Neural progenitor cell (in vitro differentiated cells): ENCODE results near the gene ATXN7. TPM values are rescaled to one million over a fixed set of nuclear protein-coding genes. Genes with fewer than 3 reads are reported as not detected.

ENCODE experiments used
- DNase-seq: peaks from one replicate; pipeline ENCODE4 v3.0.0-alpha.2; 2016; ENCODE audit warnings: low spot score
- H2AFZ ChIP-seq: fragments of 200-600 bp; sonication (generic); replicated peaks from 2 replicates; pipeline ENCODE4 v1.6.1; 2016; ENCODE audit warnings: antibody characterized with exemption
- H3F3A ChIP-seq: fragments of 200-600 bp; sonication (generic); 2 replicates; pipeline ENCODE4 v1.6.1; 2016; ENCODE audit warnings: antibody characterized with exemption, low read depth
- H3K27ac ChIP-seq: fragments of 200-600 bp; sonication (generic); 2 replicates; pipeline ENCODE4 v1.5.1; 2016; ENCODE audit warnings: mild to moderate bottlenecking
- H3K27me3 ChIP-seq: fragments of 200-600 bp; sonication (generic); 2 replicates; pipeline ENCODE4 v1.6.1; 2016; ENCODE audit warnings: mild to moderate bottlenecking, moderate library complexity
- H3K36me3 ChIP-seq: fragments of 200-600 bp; sonication (generic); 2 replicates; pipeline ENCODE4 v1.5.1; 2016
- H3K4me1 ChIP-seq: fragments of 200-600 bp; sonication (generic); 2 replicates; pipeline ENCODE4 v1.6.1; 2016; ENCODE audit warnings: mixed run types
- H3K4me2 ChIP-seq: fragments of 200-600 bp; sonication (generic); 2 replicates; pipeline ENCODE4 v1.6.1; 2016
- H3K4me3 ChIP-seq: fragments of 200-600 bp; sonication (generic); 2 replicates; pipeline ENCODE4 v1.5.1; 2016
- H3K79me2 ChIP-seq: fragments of 200-600 bp; sonication (generic); 2 replicates; pipeline ENCODE4 v1.6.1; 2016; ENCODE audit warnings: low read depth
- H3K9ac ChIP-seq: fragments of 200-600 bp; sonication (generic); 2 replicates; pipeline ENCODE4 v1.6.1; 2016
- H3K9me3 ChIP-seq: fragments of 200-600 bp; sonication (generic); 2 replicates; pipeline ENCODE4 v1.5.1; 2016; ENCODE audit warnings: low read depth
- H4K20me1 ChIP-seq: fragments of 200-600 bp; sonication (generic); 2 replicates; pipeline ENCODE4 v1.6.1; 2016; ENCODE audit warnings: low read depth
- H3K27ac Mint-ChIP-seq: 3 replicates; pipeline ENCODE4 v1.8.0; 2021; ENCODE audit warnings: mixed read lengths
- H3K27me3 Mint-ChIP-seq: 2 replicates; pipeline ENCODE4 v1.8.0; 2022; ENCODE audit warnings: low read depth, mild to moderate bottlenecking, inconsistent platforms, moderate library complexity, mixed read lengths; ENCODE audit not compliant: insufficient read depth
- H3K36me3 Mint-ChIP-seq: 3 replicates; pipeline ENCODE4 v1.8.0; 2021; ENCODE audit warnings: mixed read lengths
- H3K4me1 Mint-ChIP-seq: 3 replicates; pipeline ENCODE4 v1.8.0; 2021; ENCODE audit warnings: mixed read lengths
- H3K4me3 Mint-ChIP-seq: 3 replicates; pipeline ENCODE4 v1.8.0; 2021; ENCODE audit warnings: mild to moderate bottlenecking, moderate library complexity, mixed read lengths
- H3K9me3 Mint-ChIP-seq: 3 replicates; pipeline ENCODE4 v1.8.0; 2020; ENCODE audit warnings: mixed read lengths
- EZH2 ChIP-seq: fragments of 200-600 bp; sonication (generic); IDR thresholded peaks from 2 replicates; pipeline ENCODE4 v1.6.1; 2017; ENCODE audit warnings: antibody characterized with exemption, mild to moderate bottlenecking, moderate library complexity
- EZH2phosphoT487 ChIP-seq: fragments of 200-600 bp; sonication (generic); IDR thresholded peaks from 2 replicates; pipeline ENCODE4 v1.6.1; 2017; ENCODE audit warnings: antibody characterized with exemption
- total RNA-seq: library from RNA; depleted of rRNA; stranded (reverse); fragments of >200 nt; gene quantifications from 2 replicates; pipeline ENCODE4 v1.2.3, GENCODE V29; 2015; ENCODE audit warnings: low replicate concordance
- TF ChIP-seq, protein P1 (sequence below): fragments of 200-600 bp; sonication (generic); IDR thresholded peaks from 2 replicates; pipeline ENCODE4 v1.5.1; 2017; ENCODE audit warnings: antibody characterized with exemption, mild to moderate bottlenecking

Gene ATXN7
- total RNA-seq, 1 donor from 2014 or later = 30.4 TPM

- peak overlapping the region; percentile 56 for H3K4me3 Mint-ChIP-seq
Observed at GRCh38 chr3:63968612-63969350, 105.1 kb downstream of the ATXN7 start.

GRCh38 chr3:63969876-63970275, 106.2 kb downstream of the ATXN7 start:
- H3K9ac ChIP-seq = no peak overlapping the region
- H3K4me3 ChIP-seq = peak overlapping the region; percentile 50
- no peak for DNase-seq
- H3K4me3 Mint-ChIP-seq = no peak overlapping the region
- peaks cover 96% of the 10 kb centered on the region for H3K4me1 ChIP-seq
- H3K27me3 Mint-ChIP-seq = peaks cover 2% of the 10 kb centered on the region
- TF ChIP-seq, protein P1, sequence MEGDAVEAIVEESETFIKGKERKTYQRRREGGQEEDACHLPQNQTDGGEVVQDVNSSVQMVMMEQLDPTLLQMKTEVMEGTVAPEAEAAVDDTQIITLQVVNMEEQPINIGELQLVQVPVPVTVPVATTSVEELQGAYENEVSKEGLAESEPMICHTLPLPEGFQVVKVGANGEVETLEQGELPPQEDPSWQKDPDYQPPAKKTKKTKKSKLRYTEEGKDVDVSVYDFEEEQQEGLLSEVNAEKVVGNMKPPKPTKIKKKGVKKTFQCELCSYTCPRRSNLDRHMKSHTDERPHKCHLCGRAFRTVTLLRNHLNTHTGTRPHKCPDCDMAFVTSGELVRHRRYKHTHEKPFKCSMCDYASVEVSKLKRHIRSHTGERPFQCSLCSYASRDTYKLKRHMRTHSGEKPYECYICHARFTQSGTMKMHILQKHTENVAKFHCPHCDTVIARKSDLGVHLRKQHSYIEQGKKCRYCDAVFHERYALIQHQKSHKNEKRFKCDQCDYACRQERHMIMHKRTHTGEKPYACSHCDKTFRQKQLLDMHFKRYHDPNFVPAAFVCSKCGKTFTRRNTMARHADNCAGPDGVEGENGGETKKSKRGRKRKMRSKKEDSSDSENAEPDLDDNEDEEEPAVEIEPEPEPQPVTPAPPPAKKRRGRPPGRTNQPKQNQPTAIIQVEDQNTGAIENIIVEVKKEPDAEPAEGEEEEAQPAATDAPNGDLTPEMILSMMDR = no peak
- TF ChIP-seq EZH2phosphoT487 (no peak), EZH2 (no peak)
- no peaks in the 10 kb centered on the region for H3K36me3 ChIP-seq
- H4K20me1 ChIP-seq = no peaks in the 10 kb centered on the region
- no peak overlapping the region for H2AFZ ChIP-seq
- no peaks in the 10 kb centered on the region for H3K9me3 Mint-ChIP-seq
- H3F3A ChIP-seq = peaks cover 87% of the 10 kb centered on the region
- H3K27ac ChIP-seq = peak overlapping the region; percentile 98
- H3K27ac Mint-ChIP-seq = peak overlapping the region; percentile 48
- peaks cover 6% of the 10 kb centered on the region for H3K36me3 Mint-ChIP-seq
- H3K4me1 Mint-ChIP-seq = peaks cover 84% of the 10 kb centered on the region
- no peaks in the 10 kb centered on the region for H3K9me3 ChIP-seq
- peaks cover 81% of the 10 kb centered on the region for H3K79me2 ChIP-seq
- no peaks in the 10 kb centered on the region for H3K27me3 ChIP-seq
- peak overlapping the region; percentile 91 for H3K4me2 ChIP-seq

More at GRCh38 chr3:63968612-63969350, 105.1 kb downstream of the ATXN7 start:
- TF ChIP-seq EZH2phosphoT487 (no peak), EZH2 (no peak)
- Histone ChIP-seq H4K20me1 (no peaks in the 10 kb centered on the region), H3K27me3 (no peaks in the 10 kb centered on the region), H3K36me3 (no peaks in the 10 kb centered on the region), H3K79me2 (peaks cover 70% of the 10 kb centered on the region), H3K27ac (peak overlapping the region; percentile 98), H3K9ac (no peak overlapping the region), H3K4me1 (peaks cover 96% of the 10 kb centered on the region), H3K4me2 (peak overlapping the region; percentile 91), H2AFZ (no peak overlapping the region), H3K9me3 (no peaks in the 10 kb centered on the region), H3K4me3 (peak overlapping the region; percentile 50), H3F3A (peaks cover 96% of the 10 kb centered on the region)
- Mint-ChIP-seq H3K27me3 (peaks cover 2% of the 10 kb centered on the region), H3K36me3 (peaks cover 6% of the 10 kb centered on the region), H3K4me1 (peaks cover 95% of the 10 kb centered on the region), H3K27ac (peak overlapping the region; percentile 61), H3K9me3 (no peaks in the 10 kb centered on the region)
- no peak for DNase-seq

DNA sequence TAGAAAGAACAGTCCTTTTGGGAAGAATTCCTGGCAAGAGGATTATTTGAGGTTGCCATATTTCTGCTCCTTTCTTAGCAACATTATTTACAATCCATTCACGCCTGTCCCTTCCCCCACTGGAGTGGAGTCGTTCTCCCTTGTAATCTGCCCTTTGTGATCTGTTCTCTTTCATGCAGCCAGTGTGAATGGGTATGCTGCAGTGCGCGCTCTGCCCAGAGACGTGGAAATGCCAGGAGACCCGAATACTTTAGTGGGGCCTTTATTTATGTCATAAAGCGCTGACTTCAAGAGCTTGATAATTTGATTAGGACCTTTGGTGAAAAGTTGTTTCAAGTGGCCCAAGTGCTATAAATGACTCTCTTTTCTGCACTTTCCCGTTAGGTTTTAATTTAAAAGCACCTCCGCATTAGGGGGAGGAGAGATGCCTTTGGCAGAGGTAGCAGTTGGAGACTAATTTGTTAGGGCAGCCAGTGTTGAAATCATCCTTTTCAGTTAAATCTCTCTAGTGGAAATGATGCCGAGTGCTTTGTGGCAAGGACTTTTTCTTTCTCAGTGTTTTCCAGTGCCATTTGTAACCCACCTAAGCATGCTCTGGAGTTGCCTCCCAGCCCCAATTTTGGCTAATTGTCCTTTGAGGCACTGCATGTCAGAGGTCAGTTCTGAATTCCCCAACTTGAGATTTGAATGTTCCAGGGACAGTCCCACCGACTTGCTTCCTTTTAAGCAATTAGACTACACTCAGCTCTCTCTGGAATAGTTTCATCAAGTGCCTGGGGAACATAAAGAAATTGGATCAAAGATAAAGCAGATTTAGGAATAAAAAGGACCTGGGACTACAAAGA, 107.2 kb downstream of the ATXN7 start:
- H3K4me1 ChIP-seq = peaks cover 96% of the 10 kb centered on the region
- peak overlapping the region; percentile 50 for H3K4me3 ChIP-seq
- H3K27ac ChIP-seq = peak overlapping the region; percentile 98
- Mint-ChIP-seq H3K27me3 (peaks cover 2% of the 10 kb centered on the region), H3K4me3 (peak overlapping the region; percentile 78), H3K9me3 (no peaks in the 10 kb centered on the region), H3K27ac (peak overlapping the region; percentile 99), H3K4me1 (peaks cover 79% of the 10 kb centered on the region), H3K36me3 (peaks cover 6% of the 10 kb centered on the region)
- TF ChIP-seq, protein P1 = no peak
- TF ChIP-seq EZH2phosphoT487 = peak; percentile 38
- no peaks in the 10 kb centered on the region for H3K27me3 ChIP-seq
- H3K9me3 ChIP-seq = no peaks in the 10 kb centered on the region
- H3K4me2 ChIP-seq = peak overlapping the region; percentile 91
- H3K79me2 ChIP-seq = peaks cover 81% of the 10 kb centered on the region
- H3F3A ChIP-seq = peaks cover 77% of the 10 kb centered on the region
- DNase-seq = peak; percentile 86
- no peaks in the 10 kb centered on the region for H4K20me1 ChIP-seq
- no peak overlapping the region for H2AFZ ChIP-seq
- H3K36me3 ChIP-seq = no peaks in the 10 kb centered on the region
- no peak overlapping the region for H3K9ac ChIP-seq
